KMS-11 (cell line): ENCODE measurements around the gene SH3GL3.

ENCODE experiments used
- H2AFZ ChIP-seq: fragments of 200-600 bp; sonication (generic); 2 replicates; pipeline ENCODE4 v1.6.1; 2016; ENCODE audit warnings: antibody characterized with exemption, mixed run types, low read depth
- H3K27ac ChIP-seq: fragments of 200-600 bp; sonication (generic); 2 replicates; pipeline ENCODE4 v1.6.1; 2016; ENCODE audit warnings: mild to moderate bottlenecking, mixed run types
- H3K27me3 ChIP-seq: fragments of 200-600 bp; sonication (generic); 2 replicates; pipeline ENCODE4 v1.6.1; 2017; ENCODE audit warnings: mild to moderate bottlenecking, low read depth, mixed run types, moderate library complexity; ENCODE audit not compliant: insufficient read depth
- H3K36me3 ChIP-seq: fragments of 200-600 bp; sonication (generic); 2 replicates; pipeline ENCODE4 v1.6.1; 2017; ENCODE audit warnings: mild to moderate bottlenecking, mixed run types; ENCODE audit not compliant: insufficient read depth
- H3K4me1 ChIP-seq: fragments of 200-600 bp; sonication (generic); 2 replicates; pipeline ENCODE4 v1.6.1; 2016; ENCODE audit warnings: mild to moderate bottlenecking, low read depth, mixed run types; ENCODE audit not compliant: poor library complexity, severe bottlenecking
- H3K4me2 ChIP-seq: fragments of 200-600 bp; sonication (generic); 2 replicates; pipeline ENCODE4 v1.7.0; 2016; ENCODE audit warnings: mild to moderate bottlenecking, mixed run types
- H3K4me3 ChIP-seq: fragments of 200-600 bp; sonication (generic); IDR thresholded peaks from 2 replicates; pipeline ENCODE4 v1.6.1; 2017; ENCODE audit warnings: low read depth, low read length, mixed read lengths; ENCODE audit not compliant: insufficient read depth
- H3K79me2 ChIP-seq: fragments of 200-600 bp; sonication (generic); 2 replicates; pipeline ENCODE4 v1.6.1; 2016; ENCODE audit warnings: low read depth, mixed run types; ENCODE audit not compliant: insufficient read depth
- H3K9ac ChIP-seq: fragments of 200-600 bp; sonication (generic); 2 replicates; pipeline ENCODE4 v1.6.1; 2016; ENCODE audit warnings: mild to moderate bottlenecking, mixed run types
- H4K20me1 ChIP-seq: fragments of 200-600 bp; sonication (generic); 2 replicates; pipeline ENCODE4 v1.6.1; 2016; ENCODE audit warnings: mild to moderate bottlenecking, mixed run types; ENCODE audit not compliant: insufficient read depth
- CTCF ChIP-seq: fragments of 200-600 bp; sonication (generic); conservative IDR thresholded peaks from 2 replicates; pipeline ENCODE4 v1.6.1; 2017; ENCODE audit warnings: low read depth, mild to moderate bottlenecking, antibody characterized with exemption, low read length, moderate library complexity, mixed read lengths

SH3GL3 gene

DNA sequence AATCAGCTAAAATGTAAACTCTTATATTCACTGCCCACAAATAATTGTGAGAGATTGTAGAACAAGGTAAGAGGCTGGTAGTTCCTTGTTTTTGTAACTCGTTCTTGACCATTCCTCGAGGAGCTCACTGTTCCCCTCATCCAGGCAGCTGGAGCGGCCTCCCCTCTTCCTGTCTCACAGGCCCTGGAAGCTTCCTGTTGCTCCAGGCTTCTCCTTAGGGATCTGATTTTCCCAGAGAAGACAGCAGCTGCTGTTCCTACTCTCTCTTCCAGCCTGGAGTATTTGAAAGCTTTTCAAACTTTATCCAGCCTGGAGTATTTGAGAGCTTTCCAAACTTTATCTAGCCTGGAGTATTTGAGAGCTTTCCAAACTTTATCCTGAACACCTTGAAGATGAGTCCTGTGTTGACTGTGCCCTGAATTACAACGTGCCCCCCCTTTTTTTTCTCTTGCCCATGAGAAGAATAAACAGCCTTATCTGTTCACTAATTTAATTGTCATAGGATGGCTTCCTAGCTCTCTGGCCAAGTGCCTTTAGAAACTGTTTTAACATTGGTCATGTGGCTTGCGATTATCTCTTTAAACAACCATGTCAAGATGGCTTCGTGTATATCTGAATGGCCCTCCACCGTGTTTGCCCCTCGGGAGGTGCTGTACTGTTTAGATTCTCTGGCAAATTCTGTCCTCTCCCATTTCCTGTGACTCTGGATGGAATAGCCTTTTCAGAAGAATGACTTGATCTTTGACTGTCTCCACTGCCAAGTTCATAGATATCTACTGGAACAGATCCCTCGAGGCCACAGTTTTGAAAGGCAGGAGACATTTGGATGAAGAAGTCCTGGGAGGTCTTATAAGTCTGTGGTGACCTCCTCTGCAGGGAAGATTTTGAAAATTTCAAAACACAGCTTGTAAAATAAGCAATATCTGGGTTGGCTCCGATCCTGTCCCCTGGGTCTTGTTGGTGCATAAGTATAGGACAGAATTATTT is 211.6 kb downstream of the SH3GL3 start:
- Histone ChIP-seq H3K4me3 (no peak overlapping the region), H3K27ac (no peak overlapping the region), H3K36me3 (no peaks in the 10 kb centered on the region), H4K20me1 (no peaks in the 10 kb centered on the region), H3K79me2 (no peaks in the 10 kb centered on the region), H3K4me2 (no peak overlapping the region), H2AFZ (no peak overlapping the region), H3K27me3 (no peaks in the 10 kb centered on the region), H3K9ac (no peak overlapping the region), H3K4me1 (no peaks in the 10 kb centered on the region)
- TF ChIP-seq CTCF: no peak

- H3K4me3 ChIP-seq: no peak overlapping the region
- no peaks in the 10 kb centered on the region for H3K4me1 ChIP-seq
- no peak overlapping the region for H3K27ac ChIP-seq
- TF ChIP-seq CTCF: no peak
- H3K79me2 ChIP-seq: no peaks in the 10 kb centered on the region
- no peaks in the 10 kb centered on the region for H3K27me3 ChIP-seq
- no peaks in the 10 kb centered on the region for H4K20me1 ChIP-seq
- H3K36me3 ChIP-seq: no peaks in the 10 kb centered on the region
- no peak overlapping the region for H3K4me2 ChIP-seq
- no peak overlapping the region for H2AFZ ChIP-seq
- H3K9ac ChIP-seq: no peak overlapping the region
These were observed 212.3 kb downstream of the SH3GL3 start for GRCh38 chr15:83659417-83659812.

- H3K27me3 ChIP-seq: no peaks in the 10 kb centered on the region
- no peak overlapping the region for H3K9ac ChIP-seq
- TF ChIP-seq CTCF: no peak
These were observed 218.3 kb downstream of the SH3GL3 start for GRCh38 chr15:83665480-83665879.

More at GRCh38 chr15:83665480-83665879, 218.3 kb downstream of the SH3GL3 start:
- Histone ChIP-seq H3K4me3 (no peak overlapping the region), H3K4me1 (no peaks in the 10 kb centered on the region), H3K79me2 (no peaks in the 10 kb centered on the region), H3K36me3 (no peaks in the 10 kb centered on the region), H3K27ac (no peak overlapping the region), H3K4me2 (no peak overlapping the region), H4K20me1 (no peaks in the 10 kb centered on the region), H2AFZ (no peak overlapping the region)
